ENCODE measurements around the gene HOXC12.

DNA sequence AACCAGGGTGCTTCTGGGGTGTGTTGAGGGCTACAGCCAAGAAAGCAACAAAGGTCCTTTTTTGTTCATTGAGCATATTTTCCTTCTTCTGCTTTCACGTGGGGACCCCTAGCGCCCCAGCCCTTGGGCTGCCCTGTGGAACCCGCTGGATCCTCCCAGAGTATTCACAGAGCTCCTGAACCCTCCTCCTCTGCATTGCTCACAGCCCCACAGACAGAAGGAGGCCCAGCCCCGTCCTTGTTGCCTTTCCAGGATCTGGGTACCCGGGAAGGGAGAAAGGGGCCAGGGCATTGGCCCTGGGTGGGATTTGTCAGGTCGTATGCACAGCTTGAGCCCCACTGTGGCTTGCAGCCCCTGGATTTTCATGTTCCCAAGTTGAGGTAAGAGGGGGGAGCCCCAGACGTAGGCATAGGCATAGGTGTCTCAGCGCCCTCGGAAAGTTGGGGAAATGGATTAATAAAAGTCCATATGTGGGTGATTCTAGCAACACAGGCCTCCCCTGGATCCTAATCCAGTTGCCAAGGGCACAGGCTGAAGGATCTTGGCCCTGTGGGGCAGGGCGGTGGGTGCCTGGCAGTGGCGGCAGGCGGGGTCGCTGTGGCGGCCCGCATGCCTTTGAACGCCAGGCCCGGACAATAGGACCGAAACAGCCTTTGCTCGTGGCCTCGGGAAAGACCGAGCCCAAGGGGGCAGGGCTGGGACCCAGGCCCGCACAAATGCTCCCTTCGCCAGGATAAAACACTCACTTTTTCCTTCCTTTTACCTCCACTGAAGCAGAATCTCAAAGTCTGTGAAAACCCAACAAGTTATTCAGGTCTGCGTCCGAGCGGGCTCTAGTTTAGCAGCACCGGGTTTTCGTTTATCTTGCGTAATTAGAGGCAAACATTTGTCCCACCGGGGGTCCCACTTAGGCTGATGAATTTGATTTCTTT lies 27.2 kb downstream of the HOXC12 start:
- TF ChIP-seq, protein P1, sequence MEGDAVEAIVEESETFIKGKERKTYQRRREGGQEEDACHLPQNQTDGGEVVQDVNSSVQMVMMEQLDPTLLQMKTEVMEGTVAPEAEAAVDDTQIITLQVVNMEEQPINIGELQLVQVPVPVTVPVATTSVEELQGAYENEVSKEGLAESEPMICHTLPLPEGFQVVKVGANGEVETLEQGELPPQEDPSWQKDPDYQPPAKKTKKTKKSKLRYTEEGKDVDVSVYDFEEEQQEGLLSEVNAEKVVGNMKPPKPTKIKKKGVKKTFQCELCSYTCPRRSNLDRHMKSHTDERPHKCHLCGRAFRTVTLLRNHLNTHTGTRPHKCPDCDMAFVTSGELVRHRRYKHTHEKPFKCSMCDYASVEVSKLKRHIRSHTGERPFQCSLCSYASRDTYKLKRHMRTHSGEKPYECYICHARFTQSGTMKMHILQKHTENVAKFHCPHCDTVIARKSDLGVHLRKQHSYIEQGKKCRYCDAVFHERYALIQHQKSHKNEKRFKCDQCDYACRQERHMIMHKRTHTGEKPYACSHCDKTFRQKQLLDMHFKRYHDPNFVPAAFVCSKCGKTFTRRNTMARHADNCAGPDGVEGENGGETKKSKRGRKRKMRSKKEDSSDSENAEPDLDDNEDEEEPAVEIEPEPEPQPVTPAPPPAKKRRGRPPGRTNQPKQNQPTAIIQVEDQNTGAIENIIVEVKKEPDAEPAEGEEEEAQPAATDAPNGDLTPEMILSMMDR (conservative IDR thresholded peaks at IDR 0.05): no peak
- no peak for TF ChIP-seq ZFX (IDR thresholded peaks at IDR 0.05)
